Body of pancreas (tissue), 4 donors: ENCODE data around the gene CTXN1. TPM values are rescaled to one million over a fixed set of nuclear protein-coding genes. Genes with fewer than 3 reads are reported as not detected.

Source experiments
- ATAC-seq: fragments of 150-250 bp; one replicate; pipeline ENCODE4 v1.9.1; 2016
- DNase-seq, 4 donors: peaks; one replicate each; pipeline ENCODE4 v3.0.0-alpha.2; 2019
- H3K27ac ChIP-seq, 4 donors: fragments of 200-600 bp; sonication (generic); 1 replicate in 3 of 4; 2 replicates in 1 of 4; pipeline versions ENCODE4 v1.5.1 to v1.6.1; 2016 to 2019; ENCODE audit warnings: mild to moderate bottlenecking in 1 of 4, mixed read lengths in 1 of 4, moderate library complexity in 1 of 4
- H3K27me3 ChIP-seq, 2 donors: fragments of 200-600 bp; sonication (generic); one replicate each; pipeline ENCODE4 v1.6.0; 2016; ENCODE audit warnings: mild to moderate bottlenecking in 1 of 2
- H3K36me3 ChIP-seq, 2 donors: fragments of 200-600 bp; sonication (generic); replicated peaks in 1 of 2; 2 replicates each; pipeline ENCODE4 v1.5.1; 2016; ENCODE audit warnings: low read depth in 2 of 2; ENCODE audit not compliant: insufficient read depth in 1 of 2
- H3K4me1 ChIP-seq: fragments of 200-600 bp; sonication (generic); one replicate; pipeline ENCODE4 v1.6.0; 2016
- H3K4me3 ChIP-seq, 2 donors: fragments of 200-600 bp; sonication (generic); 1 replicate in 1 of 2; 2 replicates in 1 of 2; pipeline ENCODE4 v1.5.1; 2016 to 2019
- H3K9me3 ChIP-seq, 3 donors: fragments of 200-600 bp; sonication (generic); 1 replicate in 2 of 3; 2 replicates in 1 of 3; pipeline ENCODE4 v1.5.1; 2016
- POLR2A ChIP-seq, 3 donors: fragments of 450-650 bp; IDR thresholded peaks; one replicate each; pipeline ENCODE4 v1.6.1; 2016; ENCODE audit warnings: antibody characterized with exemption in 3 of 3, mild to moderate bottlenecking in 2 of 3
- WGBS, 2 donors: methylation state at CpG; one replicate each; pipeline ENCODE4 v1.1.5; 2017; 5-methylcytosine and 5-hydroxymethylcytosine counted together
- intact Hi-C: fragments of 100-400 bp; cut with DNase I; formaldehyde crosslinking; loops from one replicate; pipeline ENCODE4 v1.15.1; 2023
- total RNA-seq, 2 donors: library from RNA; depleted of rRNA; stranded (reverse); fragments of >200 nt; gene quantifications; one replicate each; pipeline ENCODE4 v1.1.0, GENCODE V29; 2016
- TF ChIP-seq, protein P1 (sequence below), 7 experiments: fragments of 450-650 bp in 4 of 7; fragments of 200-600 bp in 3 of 7; sonication (generic) in 3 of 7; IDR thresholded peaks; one replicate each; pipeline ENCODE4 v1.5.1; 2016 to 2019; ENCODE audit warnings: antibody characterized with exemption in 7 of 7

CTXN1 gene
- 10 to 100 TPM in 1 of 2 donors, 1 to 10 TPM in 1; 5.7 to 10.2 TPM for total RNA-seq

DNA sequence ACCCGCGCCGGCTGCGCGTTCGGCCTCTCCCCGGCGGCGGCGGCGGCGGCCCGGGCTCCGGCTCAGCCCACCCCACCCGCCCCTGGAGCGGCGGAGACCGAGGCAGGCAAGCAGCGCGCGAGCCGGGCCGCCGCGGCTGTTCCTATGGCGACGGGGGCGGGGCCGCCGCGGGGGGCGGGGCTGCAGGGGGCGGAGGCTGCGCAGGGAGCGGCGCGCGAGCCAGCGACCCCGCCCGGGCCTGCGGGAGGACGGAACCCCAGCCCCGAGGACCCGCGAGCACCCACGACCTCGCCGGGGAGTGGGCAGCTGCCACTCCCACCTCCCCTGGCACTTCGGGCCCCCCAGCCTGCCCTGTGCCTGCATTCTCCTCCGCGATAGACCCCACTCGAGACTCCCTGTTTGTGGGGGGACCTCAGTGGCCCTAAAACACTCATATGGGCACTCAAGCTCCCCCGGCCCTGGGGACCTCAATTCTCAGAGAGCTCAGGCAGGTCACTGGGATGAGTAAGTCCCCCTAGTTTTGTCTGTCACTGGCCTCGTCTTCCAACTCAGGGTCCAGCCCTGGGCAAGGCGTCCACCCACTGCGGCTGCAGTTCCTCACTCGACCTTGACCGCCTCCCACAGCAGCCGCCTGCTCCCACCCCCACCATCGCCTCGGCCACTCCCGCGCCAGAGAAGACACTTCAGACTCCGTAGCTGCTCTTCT lies at the start of gene CTXN1:
CTXN1 (minus strand) TSS at position 115 of the 706 bp plus-strand sequence. CDS start 597 bp downstream, outside the sequence.
- DNase-seq = peak; percentile 59 to 80 (median 72)
- intact Hi-C loops = no loop called here
- 10 to 39% methylated on average over 12 to 51 of the region's 65 CpGs for WGBS, 2 donors
- Histone ChIP-seq H3K36me3 (peaks cover 0 to under 1% of the 10 kb centered on the region in 2 donors), H3K27ac (no peak within 1 kb of the TSS), H3K9me3 (no peaks in the 10 kb centered on the region), H3K4me3 (peak within 1 kb of the TSS in 1 of 2 donors; percentile 2), H3K27me3 (no peaks in the 10 kb centered on the region), H3K4me1 (peaks cover 39% of the 10 kb centered on the region)
- peak; percentile 65 for ATAC-seq
- no peak for TF ChIP-seq POLR2A (IDR thresholded peaks at IDR 0.05)
- TF ChIP-seq, protein P1, sequence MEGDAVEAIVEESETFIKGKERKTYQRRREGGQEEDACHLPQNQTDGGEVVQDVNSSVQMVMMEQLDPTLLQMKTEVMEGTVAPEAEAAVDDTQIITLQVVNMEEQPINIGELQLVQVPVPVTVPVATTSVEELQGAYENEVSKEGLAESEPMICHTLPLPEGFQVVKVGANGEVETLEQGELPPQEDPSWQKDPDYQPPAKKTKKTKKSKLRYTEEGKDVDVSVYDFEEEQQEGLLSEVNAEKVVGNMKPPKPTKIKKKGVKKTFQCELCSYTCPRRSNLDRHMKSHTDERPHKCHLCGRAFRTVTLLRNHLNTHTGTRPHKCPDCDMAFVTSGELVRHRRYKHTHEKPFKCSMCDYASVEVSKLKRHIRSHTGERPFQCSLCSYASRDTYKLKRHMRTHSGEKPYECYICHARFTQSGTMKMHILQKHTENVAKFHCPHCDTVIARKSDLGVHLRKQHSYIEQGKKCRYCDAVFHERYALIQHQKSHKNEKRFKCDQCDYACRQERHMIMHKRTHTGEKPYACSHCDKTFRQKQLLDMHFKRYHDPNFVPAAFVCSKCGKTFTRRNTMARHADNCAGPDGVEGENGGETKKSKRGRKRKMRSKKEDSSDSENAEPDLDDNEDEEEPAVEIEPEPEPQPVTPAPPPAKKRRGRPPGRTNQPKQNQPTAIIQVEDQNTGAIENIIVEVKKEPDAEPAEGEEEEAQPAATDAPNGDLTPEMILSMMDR (IDR thresholded peaks at IDR 0.05) = peak in 1 of 7 experiments; percentile 6

DNA sequence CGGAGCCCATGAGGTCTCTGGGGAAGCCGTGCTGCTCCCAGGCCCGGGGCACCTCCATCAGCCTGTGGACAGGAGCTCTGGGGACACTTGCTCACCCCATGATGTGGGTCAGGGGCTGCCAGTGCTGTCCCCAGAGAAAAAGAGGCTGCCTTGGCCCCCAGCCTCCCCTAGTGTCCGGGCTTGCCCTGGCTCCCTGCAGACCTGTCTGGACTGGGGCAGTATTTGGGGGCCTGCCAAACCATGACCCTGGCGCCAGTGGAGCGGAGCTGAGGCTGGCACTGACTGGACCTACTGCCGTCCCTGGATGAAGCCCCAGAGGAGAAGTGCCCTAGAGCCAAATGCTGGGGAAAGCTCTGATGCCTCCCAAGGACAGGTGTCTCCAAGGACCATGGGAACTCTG lies 49.1 kb upstream of the CTXN1 start:
- Histone ChIP-seq H3K4me3 (no peak overlapping the region), H3K27ac (no peak overlapping the region), H3K4me1 (no peaks in the 10 kb centered on the region), H3K27me3 (no peaks in the 10 kb centered on the region), H3K36me3 (peaks cover 5 to 15% of the 10 kb centered on the region in 2 donors), H3K9me3 (no peaks in the 10 kb centered on the region)
- TF ChIP-seq, protein P1 (IDR thresholded peaks at IDR 0.05) = no peak
- TF ChIP-seq POLR2A (IDR thresholded peaks at IDR 0.05) = no peak
- intact Hi-C loops = no loop called here
- WGBS, 2 donors = 82% methylated on average over 7 of the region's 7 CpGs; no CpG with 5 or more reads in 1 of the 2 donors
- ATAC-seq = no peak
- DNase-seq = no peak

DNA sequence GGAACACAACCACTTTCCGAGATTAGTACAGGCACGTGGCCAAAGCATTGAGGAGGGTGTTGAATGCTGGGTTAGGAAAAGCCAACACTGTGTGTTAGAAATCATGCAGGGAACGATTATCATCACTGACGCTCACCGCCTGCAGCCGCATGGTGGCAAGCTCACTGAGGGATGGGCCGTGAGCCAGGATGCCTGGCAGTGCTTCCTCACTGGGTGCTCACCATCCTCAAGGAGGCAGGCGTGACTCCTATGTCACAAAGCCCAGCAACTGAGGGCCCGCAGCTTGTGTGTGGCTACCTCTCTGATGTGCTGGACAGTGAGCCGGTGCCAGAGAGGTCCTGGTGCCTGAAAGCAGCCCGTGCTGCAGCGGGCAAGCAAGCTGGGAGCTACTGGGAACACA lies 47.9 kb upstream of the CTXN1 start:
- Histone ChIP-seq H3K9me3 (no peaks in the 10 kb centered on the region), H3K36me3 (peaks cover 0 to 11% of the 10 kb centered on the region in 2 donors), H3K4me3 (no peak overlapping the region), H3K27ac (no peak overlapping the region), H3K4me1 (no peaks in the 10 kb centered on the region), H3K27me3 (no peaks in the 10 kb centered on the region)
- intact Hi-C loops = no loop called here
- TF ChIP-seq POLR2A (IDR thresholded peaks at IDR 0.05) = no peak
- TF ChIP-seq, protein P1 (IDR thresholded peaks at IDR 0.05) = peak in 1 of 7 experiments; percentile 5
- 88 to 91% methylated on average over 8 to 12 of the region's 12 CpGs for WGBS, 2 donors
- ATAC-seq (no peak), DNase-seq (no peak)

DNA sequence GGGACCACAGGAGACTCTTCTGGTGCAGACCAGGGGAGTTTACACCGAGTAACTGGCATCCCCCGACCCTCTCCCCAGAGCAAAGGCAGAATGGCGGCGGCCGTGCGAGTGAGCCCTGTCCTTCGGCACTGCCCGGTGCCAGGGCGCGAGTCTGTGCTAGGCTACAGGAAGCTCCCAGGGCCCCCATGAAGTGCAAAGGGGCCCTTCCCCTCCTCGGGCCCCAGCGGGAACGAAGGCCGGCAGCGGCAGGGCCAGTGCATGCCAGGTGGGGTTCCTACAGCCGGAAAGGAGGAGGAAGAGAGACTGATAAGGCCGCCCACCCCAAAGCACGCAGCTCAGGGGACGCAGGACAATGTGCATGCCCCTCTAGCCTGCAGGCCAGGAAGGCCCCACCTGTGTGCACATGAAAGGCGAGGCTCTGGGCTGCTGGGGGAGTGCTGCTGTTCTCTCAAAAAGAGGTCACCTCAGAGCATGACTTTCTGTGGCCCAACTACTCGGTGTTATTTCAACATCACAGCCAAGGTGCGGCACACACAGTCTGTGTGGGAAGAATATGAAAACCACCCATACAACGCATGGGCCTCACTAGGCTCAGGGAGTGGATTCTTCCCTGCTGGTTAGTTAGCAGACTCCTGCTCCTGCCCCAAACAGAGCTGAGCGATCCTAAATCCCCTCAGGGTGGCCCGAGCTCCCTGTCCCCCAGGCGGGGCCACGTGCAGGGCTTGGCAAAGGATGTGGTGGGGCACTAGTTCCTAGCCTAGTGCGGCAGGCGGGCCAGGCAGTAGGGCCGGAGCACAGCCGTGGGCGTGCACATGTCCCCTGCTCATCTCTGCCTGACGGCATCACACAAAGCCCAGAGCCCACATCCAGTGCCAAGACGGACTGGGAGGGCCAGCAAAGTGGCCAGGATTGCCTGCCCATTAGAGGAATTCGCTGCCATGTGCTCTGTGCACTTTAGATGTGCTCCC lies 45.9 kb upstream of the CTXN1 start:
- Histone ChIP-seq H3K4me3 (no peak overlapping the region), H3K27me3 (no peaks in the 10 kb centered on the region), H3K4me1 (no peaks in the 10 kb centered on the region), H3K27ac (no peak overlapping the region), H3K36me3 (peaks cover 0 to 19% of the 10 kb centered on the region in 2 donors), H3K9me3 (no peaks in the 10 kb centered on the region)
- ATAC-seq = no peak
- no peak for DNase-seq
- 81 to 89% methylated on average over 8 to 35 of the region's 35 CpGs for WGBS, 2 donors
- intact Hi-C loops = no loop called here
- TF ChIP-seq, protein P1 (IDR thresholded peaks at IDR 0.05) = no peak
- TF ChIP-seq POLR2A (IDR thresholded peaks at IDR 0.05) = no peak
